Gastroesophageal sphincter (tissue), 3 donors: ENCODE data around the gene THBS4.

Experiments
- CTCF ChIP-seq, 4 experiments: fragments of 200-600 bp in 2 of 4; fragments of 450-650 bp in 2 of 4; sonication (generic) in 1 of 4; IDR thresholded peaks; one replicate each; pipeline ENCODE4 v1.5.1; 2017 to 2019; ENCODE audit warnings: antibody characterized with exemption in 4 of 4, mild to moderate bottlenecking in 2 of 4, moderate library complexity in 2 of 4
- EP300 ChIP-seq: sonication (generic); formaldehyde crosslinking; IDR thresholded peaks from one replicate; pipeline ENCODE4 v1.6.1; 2017; ENCODE audit warnings: antibody characterized with exemption, mild to moderate bottlenecking
- POLR2A ChIP-seq, 2 donors: fragments of 450-650 bp; IDR thresholded peaks; one replicate each; pipeline ENCODE4 v1.6.1; 2017; ENCODE audit warnings: antibody characterized with exemption in 2 of 2, mild to moderate bottlenecking in 2 of 2, moderate library complexity in 1 of 2
- POLR2AphosphoS5 ChIP-seq: sonication (generic); formaldehyde crosslinking; IDR thresholded peaks from one replicate; pipeline ENCODE4 v1.6.1; 2017; ENCODE audit warnings: antibody characterized with exemption

GRCh38 chr5:80093796-80094195 lies 58.6 kb downstream of the THBS4 start:
- TF ChIP-seq CTCF (IDR thresholded peaks at IDR 0.05) (no peak), POLR2A (IDR thresholded peaks at IDR 0.05) (no peak), POLR2AphosphoS5 (no peak), EP300 (no peak)
